LNCAP (cell line): ENCODE data around the gene BRD1.

Experiments used
- TF ChIP-seq, protein P1 (sequence below): fragments of 450-650 bp; IDR thresholded peaks from 2 replicates; pipeline ENCODE4 v1.5.1; 2017; ENCODE audit warnings: mild to moderate bottlenecking

BRD1 gene

DNA sequence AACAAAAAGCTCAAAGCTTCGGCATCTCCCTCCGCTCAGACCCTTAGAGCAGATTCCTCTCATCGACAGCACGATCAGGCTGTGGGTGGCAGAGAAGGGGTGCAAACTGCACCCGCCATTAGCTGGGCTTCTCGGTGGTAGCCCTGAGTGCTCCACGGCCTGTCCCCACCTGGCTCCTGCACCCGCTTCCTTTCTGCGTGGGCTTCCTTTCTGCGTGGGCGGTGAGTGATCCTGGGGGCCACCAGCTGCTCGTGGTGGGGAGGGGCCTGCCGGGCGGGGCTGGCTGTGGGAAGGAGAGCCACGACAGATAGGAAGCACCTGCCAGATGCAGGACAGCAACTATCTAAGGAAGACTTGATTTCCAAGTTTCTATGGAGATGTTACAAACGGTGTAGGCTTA, 55.0 kb downstream of the BRD1 start:
- TF ChIP-seq, protein P1, sequence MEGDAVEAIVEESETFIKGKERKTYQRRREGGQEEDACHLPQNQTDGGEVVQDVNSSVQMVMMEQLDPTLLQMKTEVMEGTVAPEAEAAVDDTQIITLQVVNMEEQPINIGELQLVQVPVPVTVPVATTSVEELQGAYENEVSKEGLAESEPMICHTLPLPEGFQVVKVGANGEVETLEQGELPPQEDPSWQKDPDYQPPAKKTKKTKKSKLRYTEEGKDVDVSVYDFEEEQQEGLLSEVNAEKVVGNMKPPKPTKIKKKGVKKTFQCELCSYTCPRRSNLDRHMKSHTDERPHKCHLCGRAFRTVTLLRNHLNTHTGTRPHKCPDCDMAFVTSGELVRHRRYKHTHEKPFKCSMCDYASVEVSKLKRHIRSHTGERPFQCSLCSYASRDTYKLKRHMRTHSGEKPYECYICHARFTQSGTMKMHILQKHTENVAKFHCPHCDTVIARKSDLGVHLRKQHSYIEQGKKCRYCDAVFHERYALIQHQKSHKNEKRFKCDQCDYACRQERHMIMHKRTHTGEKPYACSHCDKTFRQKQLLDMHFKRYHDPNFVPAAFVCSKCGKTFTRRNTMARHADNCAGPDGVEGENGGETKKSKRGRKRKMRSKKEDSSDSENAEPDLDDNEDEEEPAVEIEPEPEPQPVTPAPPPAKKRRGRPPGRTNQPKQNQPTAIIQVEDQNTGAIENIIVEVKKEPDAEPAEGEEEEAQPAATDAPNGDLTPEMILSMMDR, result no peak

DNA sequence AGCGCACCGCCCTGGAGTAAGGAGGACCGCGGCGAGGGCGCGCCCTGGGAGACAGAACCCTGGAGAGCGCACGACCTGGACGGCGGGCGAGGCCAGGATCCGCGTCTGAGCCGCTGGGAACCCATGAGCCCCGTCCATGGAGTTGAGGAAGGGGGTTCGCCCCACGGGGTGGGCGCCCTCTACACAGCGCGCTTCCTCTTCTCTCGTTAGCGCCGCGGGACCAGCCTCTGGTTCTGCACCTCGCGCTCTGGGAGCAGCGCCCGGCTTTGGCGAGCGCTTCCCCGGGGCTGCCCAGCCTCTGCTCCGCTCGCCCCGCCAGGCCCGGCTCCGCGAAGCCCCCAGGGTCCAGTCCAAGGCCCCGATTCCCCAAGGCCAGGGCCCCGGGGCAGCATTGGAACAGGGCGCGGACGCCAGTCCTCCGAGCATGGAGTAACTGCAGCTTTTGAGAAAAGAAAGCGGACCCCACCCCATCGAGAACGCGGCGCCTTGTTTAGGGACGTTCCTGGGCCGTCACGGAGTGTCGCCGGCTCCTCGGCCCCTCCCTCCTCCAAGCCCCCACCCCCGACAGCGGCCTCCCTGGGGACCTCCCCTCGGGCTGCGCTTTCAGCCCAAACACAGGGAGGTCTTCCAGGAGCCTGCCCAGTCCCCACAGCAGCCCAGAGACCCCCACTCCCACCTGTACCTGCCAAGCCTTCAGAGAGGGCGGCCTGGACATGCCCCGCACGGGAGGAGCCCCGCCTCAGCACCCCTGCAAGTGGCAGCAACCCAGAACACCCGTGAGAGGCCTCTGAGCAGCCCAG, 56.2 kb downstream of the BRD1 start:
- TF ChIP-seq, protein P1, result no peak

DNA sequence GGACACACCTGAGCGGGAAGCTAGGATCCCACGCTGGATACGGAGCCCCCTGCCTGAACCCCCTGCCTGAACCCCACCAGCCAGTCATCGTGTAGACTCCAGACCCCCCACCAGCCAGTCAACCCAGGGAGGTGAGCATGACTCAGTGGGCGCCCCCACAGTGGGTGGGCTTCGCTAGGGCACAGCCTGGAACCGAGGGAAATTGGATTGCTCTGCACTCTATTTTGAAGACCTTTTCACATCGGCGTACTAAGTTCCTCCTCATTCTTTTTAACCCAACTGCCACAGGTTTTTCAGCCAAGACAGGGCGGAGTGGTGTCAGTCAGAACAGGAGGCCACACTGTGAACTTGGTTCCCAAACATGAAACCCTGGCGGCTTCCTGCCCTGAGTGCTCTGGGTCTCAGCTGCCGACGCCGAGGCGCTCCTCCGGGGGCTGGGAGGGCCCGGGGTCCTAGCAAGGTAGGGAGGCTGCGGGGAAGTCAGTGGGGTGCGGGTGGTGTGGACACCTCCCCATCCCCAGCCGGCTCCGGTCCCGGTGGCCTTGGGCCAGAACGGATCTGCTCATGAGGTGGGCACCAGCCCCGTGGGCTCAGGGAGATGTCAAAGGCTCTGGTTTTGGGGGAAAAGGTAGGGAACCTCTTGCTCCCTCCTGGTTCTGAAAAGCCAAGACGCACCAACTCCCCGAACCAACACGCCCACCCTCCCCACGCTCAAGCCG, 57.0 kb downstream of the BRD1 start:
- TF ChIP-seq, protein P1, result no peak

DNA sequence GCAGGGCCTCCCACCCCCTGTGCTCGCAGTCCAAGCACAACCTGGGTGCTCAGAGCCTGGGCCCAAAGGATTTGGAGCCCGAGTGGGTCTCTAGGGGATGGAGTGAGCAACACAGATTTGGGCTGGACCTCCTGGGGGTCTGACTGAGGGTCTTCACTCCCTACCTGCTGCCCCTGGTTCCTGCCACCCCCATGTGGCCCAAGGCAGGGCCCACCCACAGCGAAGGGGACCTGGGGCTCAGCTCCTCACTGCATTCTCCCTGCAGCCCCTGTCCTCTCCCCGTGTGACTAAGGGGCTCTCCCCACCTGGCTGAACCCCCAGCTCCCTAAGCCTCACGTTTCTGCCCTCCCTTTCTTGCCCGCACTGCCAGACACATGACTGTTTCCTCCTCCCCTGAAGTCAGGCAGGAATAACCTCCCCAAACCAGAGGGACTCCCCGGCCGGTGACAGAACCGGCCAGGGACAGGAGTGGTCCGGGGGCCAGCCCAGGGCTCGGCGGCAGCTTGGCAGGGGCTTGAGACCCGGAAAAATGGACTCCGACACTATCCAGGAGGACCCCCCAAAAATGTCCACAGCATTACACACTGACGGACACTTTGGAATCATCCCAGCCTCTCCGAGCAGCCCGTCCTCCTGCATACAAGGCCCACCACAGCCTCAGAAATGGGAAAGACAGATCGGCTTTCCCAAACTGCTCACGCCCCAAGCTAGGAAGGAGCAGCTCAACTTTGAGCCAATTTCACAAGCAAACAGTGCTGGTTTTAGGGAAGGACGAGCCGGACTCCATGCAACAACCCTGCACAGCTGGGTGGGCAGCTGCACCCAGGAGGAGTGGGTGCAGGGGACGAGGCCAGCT, 57.8 kb downstream of the BRD1 start:
- TF ChIP-seq, protein P1, result no peak

DNA sequence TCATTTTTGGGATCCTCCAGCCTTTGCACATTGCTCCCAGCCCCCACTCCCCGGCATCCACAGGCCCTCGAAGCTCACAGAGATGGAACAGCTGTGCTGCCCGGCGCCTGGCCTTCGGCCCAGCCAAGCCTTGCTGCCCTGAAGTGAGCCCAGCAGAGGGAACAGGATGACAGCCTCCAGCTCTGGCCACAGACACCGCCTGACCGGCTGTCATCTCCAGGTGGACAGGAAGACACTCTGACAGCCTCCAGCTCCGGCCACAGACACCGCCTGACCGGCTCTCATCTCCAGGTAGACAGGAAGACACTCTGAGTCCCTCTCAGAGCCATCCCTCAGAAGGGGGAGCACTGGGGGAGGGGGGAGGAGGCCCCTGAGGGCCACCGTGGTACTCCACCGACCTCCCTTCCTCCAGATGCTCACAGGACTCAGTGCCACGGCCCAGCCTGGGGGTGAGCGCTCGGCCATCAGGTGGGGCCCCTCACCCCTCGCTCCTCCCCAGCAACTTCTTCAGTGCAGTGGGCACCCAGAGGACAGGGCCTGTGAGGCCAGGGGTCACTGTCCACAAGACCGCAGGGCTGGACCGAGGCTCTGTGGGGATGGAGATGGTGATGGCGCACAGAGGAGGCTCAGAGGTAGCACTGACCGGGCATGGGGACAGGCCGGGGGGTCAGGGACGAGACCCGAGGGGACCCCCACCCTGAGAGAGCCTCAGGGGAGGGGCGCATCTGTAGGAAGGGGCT, 58.6 kb downstream of the BRD1 start:
- TF ChIP-seq, protein P1, result no peak

DNA sequence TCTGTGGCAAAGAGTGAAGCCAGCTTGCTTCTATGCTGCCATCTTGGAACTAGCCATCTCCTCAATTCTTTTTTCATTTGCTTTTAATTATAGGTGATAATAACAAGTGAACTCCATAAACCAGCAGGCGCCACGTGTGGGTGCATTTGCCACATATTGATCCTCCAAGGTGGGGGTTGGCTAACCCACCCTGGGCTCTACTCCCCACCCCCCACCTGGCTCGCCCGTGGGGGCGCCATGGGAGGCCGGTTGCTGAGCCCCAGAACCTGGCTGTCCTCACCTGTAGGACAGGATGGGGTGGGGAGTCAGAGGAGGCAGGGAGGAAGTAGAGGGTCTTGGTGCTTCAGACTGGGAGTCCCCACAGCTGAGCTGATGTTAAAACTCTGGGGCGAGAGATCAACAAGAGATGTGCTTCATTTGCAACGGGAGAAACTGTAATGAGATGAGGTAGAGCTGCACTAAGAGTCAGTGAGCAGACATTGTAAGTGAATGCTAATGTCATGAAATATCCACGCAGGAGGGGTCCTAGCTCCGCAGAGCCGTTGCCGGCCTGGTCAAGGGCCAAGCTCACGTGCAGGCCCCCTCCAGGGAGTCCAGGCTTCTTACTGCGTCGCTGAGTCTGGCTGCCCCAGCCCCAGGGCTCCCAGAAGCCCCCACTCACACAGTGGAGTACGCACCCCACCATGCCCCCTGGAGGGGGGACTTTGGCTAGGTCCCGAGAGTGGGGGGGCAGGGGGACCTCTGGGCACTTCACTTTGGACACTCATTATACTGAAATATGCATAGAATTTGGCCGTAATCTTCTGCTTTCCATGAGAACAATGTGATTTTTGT, 59.4 kb downstream of the BRD1 start:
- TF ChIP-seq, protein P1, result no peak
